H9 (cell line): ENCODE measurements around the gene RGS6. TPM values are rescaled to one million over a fixed set of nuclear protein-coding genes. Genes with fewer than 3 reads are reported as not detected.

ENCODE experiments used
- DNase-seq: peaks from one replicate; pipeline ENCODE4 v3.0.0-alpha.2; 2017
- H2AFZ ChIP-seq: one replicate; pipeline ENCODE4 v1.6.1; 2013; ENCODE audit warnings: mild to moderate bottlenecking, low read length, control low read depth, moderate library complexity
- H2AK5ac ChIP-seq: 2 replicates; pipeline ENCODE4 v1.6.1; 2013; ENCODE audit warnings: low read length, control low read depth, mixed read lengths; ENCODE audit not compliant: insufficient read length
- H2BK120ac ChIP-seq: one replicate; pipeline ENCODE4 v1.6.1; 2013; ENCODE audit warnings: low read depth, mild to moderate bottlenecking, low read length, control low read depth, inconsistent platforms; ENCODE audit not compliant: poor library complexity, severe bottlenecking
- H2BK12ac ChIP-seq: 2 replicates; pipeline ENCODE4 v1.6.1; 2013; ENCODE audit warnings: low read length, control low read depth, mixed read lengths, low read depth; ENCODE audit not compliant: insufficient read length
- H2BK15ac ChIP-seq: 2 replicates; pipeline ENCODE4 v1.6.1; 2013; ENCODE audit warnings: low read depth, low read length, control low read depth
- H2BK20ac ChIP-seq: one replicate; pipeline ENCODE4 v1.6.1; 2013; ENCODE audit warnings: low read depth, mild to moderate bottlenecking, low read length, control low read depth, inconsistent platforms; ENCODE audit not compliant: poor library complexity, severe bottlenecking
- H2BK5ac ChIP-seq: 2 replicates; pipeline ENCODE4 v1.6.1; 2013; ENCODE audit warnings: low read length, control low read depth, mixed read lengths; ENCODE audit not compliant: insufficient read length
- H3K14ac ChIP-seq: 2 replicates; pipeline ENCODE4 v1.6.1; 2013; ENCODE audit warnings: low read length, control low read depth; ENCODE audit not compliant: insufficient read depth
- H3K18ac ChIP-seq: 2 replicates; pipeline ENCODE4 v1.6.1; 2013; ENCODE audit warnings: low read depth, mild to moderate bottlenecking, mixed read lengths, low read length, control low read depth; ENCODE audit not compliant: insufficient read length
- H3K23ac ChIP-seq: 2 replicates; pipeline ENCODE4 v1.6.1; 2013; ENCODE audit warnings: low read length, control low read depth, mixed read lengths, low read depth; ENCODE audit not compliant: insufficient read length
- H3K23me2 ChIP-seq: 2 replicates; pipeline ENCODE4 v1.6.1; 2013; ENCODE audit warnings: low read depth, mild to moderate bottlenecking, mixed read lengths, low read length, control low read depth; ENCODE audit not compliant: insufficient read length, poor library complexity, severe bottlenecking
- H3K27ac ChIP-seq: 2 replicates; pipeline ENCODE4 v1.5.1; 2013; ENCODE audit warnings: low read length, control low read depth, mixed read lengths, low read depth; ENCODE audit not compliant: insufficient read length
- H3K27me3 ChIP-seq: 2 replicates; pipeline ENCODE4 v1.6.1; 2013; ENCODE audit warnings: low read length, control low read depth, inconsistent platforms; ENCODE audit not compliant: insufficient read depth
- H3K4ac ChIP-seq: 2 replicates; pipeline ENCODE4 v1.6.1; 2013; ENCODE audit warnings: low read depth, mild to moderate bottlenecking, control low read depth, inconsistent platforms, low read length, moderate library complexity
- H3K4me1 ChIP-seq: 2 replicates; pipeline ENCODE4 v1.6.1; 2013; ENCODE audit warnings: low read length, control low read depth, inconsistent platforms; ENCODE audit not compliant: insufficient read depth
- H3K4me2 ChIP-seq: 2 replicates; pipeline ENCODE4 v1.6.1; 2013; ENCODE audit warnings: low read length, control low read depth, mixed read lengths; ENCODE audit not compliant: insufficient read length, insufficient read depth
- H3K56ac ChIP-seq: 2 replicates; pipeline ENCODE4 v1.6.1; 2013; ENCODE audit warnings: low read depth, mild to moderate bottlenecking, mixed read lengths, low read length, control low read depth; ENCODE audit not compliant: insufficient read length
- H3K79me1 ChIP-seq: 2 replicates; pipeline ENCODE4 v1.6.1; 2013; ENCODE audit warnings: low read depth, mild to moderate bottlenecking, moderate library complexity, low read length, control low read depth, inconsistent platforms; ENCODE audit not compliant: insufficient read depth, poor library complexity, severe bottlenecking
- H3K79me2 ChIP-seq: 2 replicates; pipeline ENCODE4 v1.6.1; 2013; ENCODE audit warnings: low read length, control low read depth, inconsistent platforms; ENCODE audit not compliant: insufficient read depth
- H3K9ac ChIP-seq: 2 replicates; pipeline ENCODE4 v1.6.1; 2013; ENCODE audit warnings: low read length, control low read depth, mixed read lengths; ENCODE audit not compliant: insufficient read length; ENCODE audit errors: extremely low read depth
- H3K9me3 ChIP-seq: one replicate; pipeline ENCODE4 v1.6.1; 2013; ENCODE audit warnings: low read depth, low read length, inconsistent platforms; ENCODE audit not compliant: control insufficient read depth
- H3T11ph ChIP-seq: one replicate; pipeline ENCODE4 v1.6.1; 2013; ENCODE audit warnings: mild to moderate bottlenecking, low read length, control low read depth, inconsistent platforms
- H4K20me1 ChIP-seq: one replicate; pipeline ENCODE4 v1.6.1; 2013; ENCODE audit not compliant: control insufficient read depth, insufficient read length, insufficient read depth
- H4K5ac ChIP-seq: 2 replicates; pipeline ENCODE4 v1.6.1; 2013; ENCODE audit warnings: low read depth, mild to moderate bottlenecking, mixed read lengths, low read length, control low read depth; ENCODE audit not compliant: insufficient read length
- H4K8ac ChIP-seq: replicated peaks from 2 replicates; pipeline ENCODE4 v1.6.1; 2013; ENCODE audit warnings: low read length, control low read depth, mixed read lengths, low read depth; ENCODE audit not compliant: insufficient read length
- H4K91ac ChIP-seq: 2 replicates; pipeline ENCODE4 v1.6.1; 2013; ENCODE audit warnings: low read depth, mild to moderate bottlenecking, moderate library complexity, mixed read lengths, low read length, control low read depth; ENCODE audit not compliant: insufficient read length
- H3K27ac Mint-ChIP-seq, 3 experiments: 2 replicates in 2 of 3; 3 replicates in 1 of 3; pipeline ENCODE4 v1.8.0; 2020 to 2021; ENCODE audit warnings: mixed read lengths in 3 of 3, mild to moderate bottlenecking in 1 of 3, moderate library complexity in 1 of 3
- H3K27me3 Mint-ChIP-seq: 2 replicates; pipeline ENCODE4 v1.8.0; 2021; ENCODE audit warnings: low read depth, mild to moderate bottlenecking, moderate library complexity, mixed read lengths
- H3K36me3 Mint-ChIP-seq, 3 experiments: 2 replicates in 2 of 3; 3 replicates in 1 of 3; pipeline ENCODE4 v1.8.0; 2020 to 2021; ENCODE audit warnings: low read depth in 3 of 3, mixed read lengths in 3 of 3; ENCODE audit not compliant: insufficient read depth in 1 of 3
- H3K4me1 Mint-ChIP-seq, 2 experiments: 2 replicates each; pipeline ENCODE4 v1.8.0; 2020; ENCODE audit warnings: mixed read lengths in 2 of 2
- H3K4me3 Mint-ChIP-seq, 2 experiments: 2 replicates in 1 of 2; 3 replicates in 1 of 2; pipeline ENCODE4 v1.8.0; 2020 to 2021; ENCODE audit warnings: mild to moderate bottlenecking in 2 of 2, mixed read lengths in 2 of 2, moderate library complexity in 1 of 2
- H3K9me3 Mint-ChIP-seq, 2 experiments: 2 replicates in 1 of 2; 3 replicates in 1 of 2; pipeline ENCODE4 v1.8.0; 2020; ENCODE audit warnings: mild to moderate bottlenecking in 2 of 2, mixed read lengths in 2 of 2, moderate library complexity in 1 of 2
- CTCF ChIP-seq: fragments of 200-600 bp; sonication (generic); conservative IDR thresholded peaks from 3 replicates; pipeline ENCODE4 v1.8.0; 2021; ENCODE audit warnings: antibody characterized with exemption, mild to moderate bottlenecking
- WGBS: extraction: QIAGEN DNeasy Blood & Tissue Kit; methylation state at CpG from one replicate; pipeline ENCODE4 v1.1.7; 2013; ENCODE audit warnings: missing lambda C conversion rate, low lambda C conversion rate, mixed read lengths; ENCODE audit not compliant: insufficient read length; ENCODE audit errors: extremely low coverage; 5-methylcytosine and 5-hydroxymethylcytosine counted together
- total RNA-seq: library from RNA; stranded (reverse); gene quantifications from 2 replicates; pipeline ENCODE4 v1.2.1, GENCODE V29; 2021

Gene RGS6
- total RNA-seq, 1 experiment from 2014 or later = 3.0 TPM

- Histone ChIP-seq H3K4me2 (no peak overlapping the region), H3K9me3 (no peaks in the 10 kb centered on the region), H2BK15ac (no peak overlapping the region), H3K23ac (no peak overlapping the region), H3K18ac (no peak overlapping the region), H4K5ac (no peak overlapping the region), H3K79me1 (no peaks in the 10 kb centered on the region), H2BK12ac (no peak overlapping the region), H2AK5ac (no peak overlapping the region), H4K20me1 (no peaks in the 10 kb centered on the region), H2BK20ac (no peak overlapping the region), H4K91ac (no peak overlapping the region), H3K4me1 (no peaks in the 10 kb centered on the region), H3K23me2 (no peaks in the 10 kb centered on the region), H2BK120ac (no peak overlapping the region), H3K9ac (no peak overlapping the region), H4K8ac (no peak overlapping the region), H3T11ph (no peak overlapping the region), H2AFZ (no peak overlapping the region), H3K4ac (no peak overlapping the region), H2BK5ac (no peak overlapping the region), H3K79me2 (no peaks in the 10 kb centered on the region), H3K14ac (peak overlapping the region; percentile 23; the same call in 1 of the 2 replicates), H3K56ac (no peak overlapping the region), H3K27ac (no peak overlapping the region), H3K27me3 (no peaks in the 10 kb centered on the region)
- no CpG with 5 or more reads among the region's 8 CpGs for WGBS
- Mint-ChIP-seq H3K4me3 (no peak overlapping the region), H3K4me1 (peaks cover 4 to 5% of the 10 kb centered on the region in 2 experiments; a peak in 2 of 4 replicates), H3K27me3 (peaks cover 10% of the 10 kb centered on the region), H3K36me3 (no peaks in the 10 kb centered on the region; a peak in 1 of 7 replicates), H3K9me3 (no peaks in the 10 kb centered on the region; a peak in 1 of 5 replicates), H3K27ac (no peak overlapping the region)
- DNase-seq = no peak
- TF ChIP-seq CTCF = no peak
Measured at GRCh38 chr14:72608391-72609204, 676.4 kb downstream of the RGS6 start.
